Placental pericyte (primary cell): ENCODE data around the gene C16orf46. TPM values are rescaled to one million over a fixed set of nuclear protein-coding genes. Genes with fewer than 3 reads are reported as not detected.

Experiments used
- small RNA-seq: library from RNA; depleted of rRNA; stranded (forward); fragments of <200 nt; gene quantifications from one replicate; pipeline ENCODE3, GENCODE V24; 2012; ENCODE audit warnings: low replicate concordance
- total RNA-seq: library from RNA; depleted of rRNA; stranded (reverse); fragments of >200 nt; gene quantifications from 2 replicates; pipeline ENCODE4 v1.2.3, GENCODE V29; 2012

C16orf46 gene, protein sequence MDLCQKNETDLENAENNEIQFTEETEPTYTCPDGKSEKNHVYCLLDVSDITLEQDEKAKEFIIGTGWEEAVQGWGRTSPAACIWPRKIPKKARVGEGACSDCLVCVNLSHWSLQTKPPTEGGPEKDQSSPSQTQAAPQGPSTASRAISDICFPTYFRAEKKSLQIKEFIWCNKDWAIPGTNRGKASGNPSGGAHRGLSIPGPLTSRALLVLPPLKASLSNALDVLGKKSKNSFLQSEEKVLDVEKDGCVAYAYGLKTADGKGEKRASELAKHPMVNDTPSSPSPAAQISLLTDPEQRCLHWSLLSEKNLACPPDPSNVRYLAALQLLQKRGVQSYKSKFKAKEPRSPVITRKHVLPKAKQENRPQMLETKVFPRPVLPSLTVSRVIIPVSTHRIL
- total RNA-seq: 0.57 and 1.8 TPM in 2 replicates

DNA sequence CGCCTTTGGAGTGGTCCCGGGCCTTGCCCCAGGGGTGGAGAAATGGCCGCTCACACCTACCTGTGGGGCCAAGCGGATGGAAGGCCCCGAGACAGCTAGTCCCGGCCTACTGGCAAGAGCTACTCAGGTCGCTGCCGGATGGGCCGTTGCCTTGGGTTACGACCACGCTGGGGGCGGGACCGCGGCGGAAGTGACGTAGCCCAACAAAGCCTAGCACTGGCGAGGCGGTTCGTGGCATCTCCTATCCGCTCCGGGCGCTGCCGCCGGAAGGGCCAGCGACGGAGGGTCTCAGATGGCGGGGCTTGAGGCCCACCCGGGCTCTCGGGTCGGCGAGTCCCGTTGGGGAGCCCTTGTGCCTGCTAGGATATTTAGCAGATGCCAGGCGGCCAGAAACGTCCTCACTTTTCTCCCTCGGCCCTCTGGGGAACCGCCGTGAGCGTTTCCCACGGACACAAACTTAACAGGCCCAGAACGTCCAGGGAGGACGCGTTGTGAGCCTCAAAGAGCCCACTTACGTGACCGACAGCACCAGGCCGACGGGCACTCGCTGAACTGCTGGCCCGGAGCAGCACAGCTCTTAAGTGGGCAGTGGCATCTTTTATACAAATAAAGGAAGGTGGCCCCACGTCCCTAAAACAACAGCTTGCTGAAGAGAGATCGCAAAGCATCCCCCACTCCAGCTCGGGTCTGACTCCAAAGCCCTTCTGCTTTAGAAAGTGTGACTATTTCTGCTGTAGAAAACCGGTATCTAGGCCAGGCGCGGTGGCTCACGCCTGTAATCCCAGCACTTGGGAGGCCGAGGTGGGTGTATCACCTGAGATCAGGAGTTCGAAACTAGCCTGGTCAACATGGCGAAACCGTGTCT lies at the start of gene C16orf46:
Gene C16orf46, minus strand, starts transcription at position 163 of the 865 bp plus-strand sequence. CDS start 13,283 bp downstream, outside the sequence.

DNA sequence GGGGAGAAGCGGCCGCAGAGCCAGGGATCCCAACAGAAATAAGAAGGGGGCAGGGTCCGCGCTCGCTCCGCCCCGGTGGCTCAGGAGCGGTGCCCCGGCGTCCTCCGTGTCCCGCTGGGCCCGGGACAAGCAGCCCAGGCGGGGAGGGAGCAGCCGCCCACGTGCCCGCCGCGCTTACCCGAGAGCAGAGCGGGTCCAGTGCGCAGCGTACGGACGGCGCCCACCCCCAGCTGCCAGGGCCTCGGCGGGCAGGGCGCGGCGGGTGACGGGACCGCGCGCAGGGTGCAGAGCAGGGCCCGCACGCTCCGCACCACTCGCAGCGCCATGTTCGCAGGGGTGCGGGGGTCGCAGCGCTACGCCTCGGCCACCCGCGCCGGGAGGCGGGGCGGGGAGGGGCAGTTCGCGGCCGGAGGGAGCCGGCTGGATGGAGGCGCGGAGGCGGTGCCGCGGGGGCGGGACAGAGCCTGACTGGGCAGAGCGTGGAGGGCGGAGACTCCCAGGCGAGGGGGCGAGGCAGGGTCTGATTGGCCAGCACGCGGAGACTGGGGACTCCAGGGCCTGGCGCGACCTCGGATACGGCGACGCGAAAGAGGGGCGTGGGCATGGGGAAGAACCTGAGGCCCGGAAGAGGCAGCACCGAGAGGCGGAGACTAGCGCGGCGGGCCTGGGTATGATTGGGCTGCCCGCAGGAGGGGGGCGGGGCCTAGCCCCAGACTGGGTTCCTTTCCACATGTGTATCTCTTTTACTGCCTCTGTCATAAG lies 19.1 kb upstream of the C16orf46 start, which contains the start of gene GCSH:
Gene GCSH, minus strand, starts transcription at position 443 of the 762 bp plus-strand sequence. Its CDS starts 117 bp downstream, at position 326.

DNA sequence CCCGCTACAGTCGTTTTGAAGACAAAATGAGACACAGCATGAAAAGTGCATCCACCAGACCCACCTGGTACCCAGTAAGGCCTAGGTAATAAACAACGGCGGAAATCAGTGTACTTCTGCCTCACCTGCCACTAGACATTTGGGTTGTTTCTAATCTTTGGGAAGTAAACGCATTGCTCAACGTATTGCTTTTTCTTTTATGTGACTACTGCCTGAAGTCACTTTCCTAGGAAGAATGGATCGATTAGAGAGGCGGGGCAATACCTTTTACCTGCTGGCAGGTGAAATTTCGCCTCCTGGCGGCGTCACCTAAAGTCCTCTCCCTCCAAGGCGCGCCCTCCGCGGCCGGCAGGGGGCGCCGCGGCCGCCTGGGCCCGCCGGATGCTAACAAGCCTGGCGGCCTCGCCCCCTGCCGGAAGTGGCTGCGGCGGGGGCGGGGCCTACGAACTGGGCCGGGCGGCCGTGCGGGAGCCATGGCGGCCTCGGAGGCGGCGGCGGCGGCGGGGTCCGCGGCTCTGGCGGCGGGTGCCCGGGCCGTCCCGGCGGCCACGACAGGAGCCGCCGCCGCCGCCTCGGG lies 41.6 kb downstream of the C16orf46 start, which contains the start of gene ATMIN:
Gene ATMIN, plus strand, starts transcription at position 445 of the 577 bp plus-strand sequence. Its CDS starts 29 bp downstream, at position 474.

Small RNA genes within 50 kb of the gene (small RNA-seq; reads per million reads assigned to genes)
- not detected for gene AC092718.3
- gene RNU6-1191P: not detected

Other genes starting within 250 kb of the C16orf46 start
- 15.8 and 81.7 TPM in 2 replicates for gene CMC2, start 70.4 kb downstream of the C16orf46 start, total RNA-seq
- gene CENPN, start 70.0 kb downstream of the C16orf46 start, total RNA-seq: 9.6 and 75.3 TPM in 2 replicates
- 40.5 and 41.6 TPM in 2 replicates for gene ATMIN, start 41.4 kb downstream of the C16orf46 start, total RNA-seq
- gene GCSH, start 19.2 kb upstream of the C16orf46 start, total RNA-seq: 12.9 and 21.0 TPM in 2 replicates
- gene BCO1, start 161.5 kb upstream of the C16orf46 start, total RNA-seq: not detected in 2 replicates
- 7.4 and 8.9 TPM in 2 replicates for gene GAN, start 237.7 kb upstream of the C16orf46 start, total RNA-seq